Fibroblast of pulmonary artery (primary cell): ENCODE measurements around the gene PIP4K2A.

ENCODE experiments used
- DNase-seq: peaks from one replicate; pipeline ENCODE4 v3.0.0-alpha.2; 2010; ENCODE audit warnings: low read depth
- H3K4me3 ChIP-seq: replicated peaks from 2 replicates; pipeline ENCODE4 v1.5.1; 2011; ENCODE audit warnings: low read depth, mild to moderate bottlenecking, control low read depth, low read length, moderate library complexity
- CTCF ChIP-seq: IDR thresholded peaks from 2 replicates; pipeline ENCODE4 v1.5.1; 2011; ENCODE audit warnings: mild to moderate bottlenecking, control low read depth, low read length, inconsistent platforms; ENCODE audit errors: missing control alignments

The PIP4K2A gene

DNA sequence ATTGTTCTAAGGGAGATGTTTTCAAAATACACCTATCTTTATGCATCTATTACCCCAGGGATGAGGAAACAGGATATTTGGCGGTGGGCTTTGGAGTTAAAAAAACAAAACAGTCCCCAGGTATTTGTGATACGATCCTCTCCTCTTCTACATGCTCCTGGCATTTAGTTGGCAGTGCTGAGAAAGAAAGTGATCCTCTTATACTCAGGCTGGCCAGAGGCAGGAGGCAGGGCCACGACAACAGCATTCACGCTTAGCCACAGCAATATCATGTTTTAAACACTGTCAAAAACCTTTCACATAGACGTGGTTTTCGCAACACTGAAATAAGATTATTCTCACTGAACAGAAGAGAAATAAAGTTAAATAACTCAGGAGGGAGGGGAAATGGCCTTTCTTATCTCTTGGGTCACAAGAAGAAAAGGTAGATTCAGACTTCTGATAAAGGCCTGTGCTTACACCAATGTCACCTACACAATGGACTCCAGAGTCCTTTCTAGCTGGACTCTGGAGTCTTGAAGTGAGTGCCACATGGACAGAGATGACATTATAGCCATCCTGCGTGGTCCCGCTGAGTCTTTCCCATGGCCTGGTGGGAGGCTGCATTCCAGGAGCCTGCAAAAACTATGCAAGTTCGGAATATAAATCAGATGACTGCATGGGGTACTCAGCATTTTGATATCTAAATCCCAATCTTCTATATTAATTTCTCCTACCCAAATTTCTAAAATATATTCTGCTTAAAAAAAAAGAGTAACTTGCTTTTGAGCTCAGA lies 88.7 kb downstream of the PIP4K2A start:
- no peak for DNase-seq
- H3K4me3 ChIP-seq: no peak overlapping the region
- no peak for TF ChIP-seq CTCF

- peak; percentile 84 for DNase-seq
- no peak overlapping the region for H3K4me3 ChIP-seq
- TF ChIP-seq CTCF: no peak
These were observed 90.1 kb downstream of the PIP4K2A start for GRCh38 chr10:22624287-22624738.

DNA sequence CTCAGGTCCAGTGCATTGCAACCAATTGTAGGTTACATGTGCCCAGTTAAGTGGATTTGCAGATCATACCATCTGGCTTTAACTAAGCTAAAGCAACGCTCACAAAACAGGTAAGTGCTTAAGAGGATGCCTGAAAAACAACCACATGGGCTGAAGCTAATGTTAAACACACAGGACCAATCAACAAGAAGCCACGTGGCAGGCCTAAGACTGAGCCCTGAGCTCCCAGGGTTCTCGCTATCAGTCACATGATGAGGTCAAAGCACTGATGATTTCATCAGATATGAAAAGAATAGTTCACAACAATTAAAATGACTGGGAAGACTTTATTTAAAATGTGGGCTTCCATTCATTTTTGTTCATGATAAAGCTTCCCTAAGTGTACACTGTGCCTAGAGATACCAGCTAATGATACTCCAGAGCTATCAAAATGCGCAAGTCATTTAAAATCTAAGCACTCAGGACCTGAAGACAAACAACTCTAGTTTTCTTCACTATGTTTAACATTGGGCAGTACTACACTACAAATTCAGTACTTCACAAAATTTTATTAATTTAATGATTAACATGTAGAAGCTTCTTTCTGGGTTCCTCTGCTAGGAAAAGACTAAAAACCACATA lies 90.6 kb downstream of the PIP4K2A start:
- H3K4me3 ChIP-seq: no peak overlapping the region
- TF ChIP-seq CTCF: no peak
- DNase-seq: no peak

GRCh38 chr10:22622242-22622806 lies 92.1 kb downstream of the PIP4K2A start:
- no peak for TF ChIP-seq CTCF
- no peak for DNase-seq
- H3K4me3 ChIP-seq: no peak overlapping the region

- no peak overlapping the region for H3K4me3 ChIP-seq
- DNase-seq: no peak
- no peak for TF ChIP-seq CTCF
These were observed 92.7 kb downstream of the PIP4K2A start for GRCh38 chr10:22621726-22622125.

GRCh38 chr10:22620929-22621328 lies 93.4 kb downstream of the PIP4K2A start:
- TF ChIP-seq CTCF: no peak
- DNase-seq: no peak
- no peak overlapping the region for H3K4me3 ChIP-seq
